ENCODE measurements around the gene GALNT4. TPM values are rescaled to one million over a fixed set of nuclear protein-coding genes. Genes with fewer than 3 reads are reported as not detected.

The GALNT4 gene
- 6.3 TPM for total RNA-seq

DNA sequence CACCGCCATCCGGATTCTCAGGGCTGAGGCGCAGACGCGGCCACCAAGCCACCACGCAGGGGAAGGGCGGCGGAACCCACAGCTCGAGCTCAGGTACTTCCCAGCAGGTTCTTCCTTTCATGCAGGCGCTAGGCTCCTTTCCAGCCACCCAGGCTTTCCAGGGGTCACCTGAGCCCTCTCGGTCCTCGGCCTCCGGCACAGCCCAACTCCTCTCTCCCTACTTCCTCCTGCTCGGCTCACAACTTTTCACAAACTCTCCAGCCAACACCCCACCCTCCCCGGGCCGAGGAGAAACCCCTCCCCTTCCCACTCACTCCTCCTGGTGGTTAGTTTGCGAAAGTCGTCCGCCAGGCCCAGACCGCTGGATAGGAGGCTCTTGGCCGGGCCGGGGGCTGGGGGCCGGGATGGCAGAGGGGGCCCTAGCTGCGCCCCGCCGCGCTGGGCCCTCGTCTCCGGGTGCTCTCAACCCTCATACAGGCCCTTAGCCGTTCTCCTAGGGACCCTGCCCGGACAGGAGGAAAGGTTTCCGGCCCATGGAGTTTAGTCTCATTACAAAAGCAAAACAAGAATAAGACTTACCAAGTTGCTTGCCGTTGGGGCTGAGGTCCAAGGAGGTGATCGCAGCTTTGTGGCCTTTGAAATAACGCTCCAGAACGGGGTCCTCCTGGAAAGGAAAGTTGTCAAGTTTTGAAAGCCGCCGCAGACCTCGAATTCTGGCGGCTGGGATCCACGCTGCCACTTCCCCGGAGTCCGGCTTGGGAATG is at the start of gene GALNT4:
GALNT4 (minus strand) TSS at position 256 of the 764 bp plus-strand sequence; CDS start at position 9, 247 bp downstream.
- Histone ChIP-seq H3K27me3 (ENCODE audit: control insufficient read depth in 3 of 3, insufficient read depth in 3 of 3, low read length in 3 of 3) (no peaks in the 10 kb centered on the region), H3K36me3 (ENCODE audit: control insufficient read depth in 3 of 3, insufficient read depth in 3 of 3, low read length in 3 of 3) (no peaks in the 10 kb centered on the region), H3K4me1 (ENCODE audit: control insufficient read depth in 3 of 3, insufficient read depth in 3 of 3, low read length in 3 of 3) (peaks cover 16 to 42% (median 17%) of the 10 kb centered on the region in 3 donors)

DNA sequence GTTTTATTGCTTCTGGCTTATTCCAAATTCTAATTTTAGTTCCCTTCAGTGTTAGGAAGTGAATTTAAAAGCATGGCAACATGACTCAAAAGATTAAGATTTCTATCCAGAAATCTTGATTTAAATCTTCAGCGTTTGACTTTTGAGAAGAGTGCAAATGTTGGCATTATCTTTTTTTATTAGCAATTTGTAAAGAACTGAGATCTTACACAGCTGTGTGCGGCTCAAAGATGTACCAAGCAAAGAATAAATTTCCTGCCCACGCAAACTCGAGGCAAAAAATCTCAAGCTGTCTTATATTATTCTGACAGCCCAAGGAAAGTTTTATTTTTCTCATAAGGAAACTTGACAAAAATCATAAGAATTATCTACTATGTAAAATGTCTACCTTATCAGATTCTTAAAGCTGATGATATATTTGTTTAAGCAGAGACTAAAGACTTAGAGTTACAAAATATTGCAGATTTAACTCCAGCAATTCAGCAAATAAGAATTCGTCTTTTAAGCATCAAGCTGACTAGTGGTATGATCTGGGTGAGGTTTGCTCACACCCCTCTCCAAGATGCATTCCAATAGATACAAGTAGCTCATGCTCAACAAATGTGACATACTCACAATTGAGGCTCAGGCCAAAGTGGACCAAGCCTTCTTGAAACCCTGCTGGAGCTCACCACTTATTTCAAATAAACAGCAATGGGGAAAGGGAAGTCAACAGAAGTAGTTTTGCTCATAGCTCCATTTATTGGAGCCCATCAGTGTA is 48.6 kb upstream of the GALNT4 start:
- no peak overlapping the region for H3K9ac ChIP-seq (ENCODE audit: low read depth in 1 of 3, low read length in 3 of 3)
- H3K27ac ChIP-seq (ENCODE audit: low read depth, low read length): no peak overlapping the region
- H3K36me3 ChIP-seq (ENCODE audit: control insufficient read depth in 3 of 3, insufficient read depth in 3 of 3, low read length in 3 of 3): no peaks in the 10 kb centered on the region
- H3K9me3 ChIP-seq (ENCODE audit: control insufficient read depth in 3 of 3, low read length in 3 of 3): no peaks in the 10 kb centered on the region
- no peaks in the 10 kb centered on the region for H3K4me1 ChIP-seq (ENCODE audit: control insufficient read depth in 3 of 3, insufficient read depth in 3 of 3, low read length in 3 of 3)
- no peak overlapping the region for H3K4me3 ChIP-seq (ENCODE audit: low read length in 3 of 3)
- H3K27me3 ChIP-seq (ENCODE audit: control insufficient read depth in 3 of 3, insufficient read depth in 3 of 3, low read length in 3 of 3): no peaks in the 10 kb centered on the region

More for the DNA sequence above, at the start of gene GALNT4:
- no peaks in the 10 kb centered on the region for H3K9me3 ChIP-seq (ENCODE audit: control insufficient read depth in 3 of 3, low read length in 3 of 3)
- H3K4me3 ChIP-seq (ENCODE audit: low read length in 3 of 3): peak within 1 kb of the TSS; percentile 94 to 98 (median 97)
- H3K9ac ChIP-seq (ENCODE audit: low read depth in 1 of 3, low read length in 3 of 3): peak within 1 kb of the TSS; percentile 86 to 90 (median 87)
- peak within 1 kb of the TSS; percentile 88 for H3K27ac ChIP-seq (ENCODE audit: low read depth, low read length)

DNA sequence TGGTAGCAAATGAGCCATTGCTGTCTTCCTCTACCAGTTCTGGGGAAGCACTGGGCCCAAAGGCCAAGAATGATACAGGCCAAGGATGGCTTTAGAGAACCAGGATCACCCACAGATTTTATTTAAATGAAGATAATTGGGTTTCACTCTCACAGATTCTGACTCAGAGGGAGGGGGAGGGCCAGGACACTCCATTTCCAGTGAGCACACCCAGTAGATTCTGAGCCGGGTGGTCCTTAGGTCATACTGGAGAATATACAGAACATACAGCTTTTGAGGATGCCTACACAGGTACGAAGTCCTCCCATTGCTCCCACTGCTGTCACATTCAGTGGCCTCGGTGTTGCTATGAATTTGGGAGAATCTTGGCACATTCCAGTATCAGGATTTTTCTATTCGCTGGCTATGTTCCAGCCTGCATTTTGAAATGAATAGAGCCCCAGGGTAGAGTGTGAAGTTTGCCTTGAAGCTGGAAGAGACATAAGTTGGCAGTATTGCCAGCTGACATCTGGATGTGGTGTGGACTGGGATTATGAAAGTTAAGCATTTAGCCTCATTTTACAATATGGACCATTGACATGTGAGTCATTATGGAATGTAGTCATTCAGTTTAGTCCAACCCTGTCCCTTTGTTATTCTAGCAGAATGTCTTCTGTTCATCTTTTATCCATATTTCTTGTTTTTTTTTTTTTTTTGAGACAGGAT is 47.0 kb upstream of the GALNT4 start:
- H3K9me3 ChIP-seq (ENCODE audit: control insufficient read depth in 3 of 3, low read length in 3 of 3): no peaks in the 10 kb centered on the region
- no peaks in the 10 kb centered on the region for H3K27me3 ChIP-seq (ENCODE audit: control insufficient read depth in 3 of 3, insufficient read depth in 3 of 3, low read length in 3 of 3)
- H3K4me3 ChIP-seq (ENCODE audit: low read length in 3 of 3): no peak overlapping the region
- no peak overlapping the region for H3K9ac ChIP-seq (ENCODE audit: low read depth in 1 of 3, low read length in 3 of 3)
- H3K27ac ChIP-seq (ENCODE audit: low read depth, low read length): no peak overlapping the region
- H3K4me1 ChIP-seq (ENCODE audit: control insufficient read depth in 3 of 3, insufficient read depth in 3 of 3, low read length in 3 of 3): no peaks in the 10 kb centered on the region
- no peaks in the 10 kb centered on the region for H3K36me3 ChIP-seq (ENCODE audit: control insufficient read depth in 3 of 3, insufficient read depth in 3 of 3, low read length in 3 of 3)

DNA sequence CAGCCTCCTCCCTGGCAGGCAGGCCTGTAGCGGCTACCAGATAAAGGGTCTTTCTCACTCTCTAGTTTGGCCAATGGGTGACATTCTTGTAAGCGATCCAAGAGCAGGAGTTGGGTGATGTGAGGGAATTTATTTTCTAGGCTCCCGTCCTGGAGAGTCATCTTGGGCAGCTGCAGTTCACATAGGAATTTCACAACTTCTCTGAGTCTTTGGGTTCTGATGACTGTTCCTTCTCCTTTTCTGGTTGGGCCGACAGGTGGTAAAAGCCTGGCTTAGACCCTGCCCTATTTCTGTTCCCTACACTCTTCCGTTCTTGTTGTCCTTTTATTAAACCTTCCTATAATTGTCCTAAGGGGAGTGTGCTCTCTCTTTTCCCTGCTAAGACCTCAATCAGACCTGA is 43.9 kb upstream of the GALNT4 start:
- Histone ChIP-seq H3K9me3 (ENCODE audit: control insufficient read depth in 3 of 3, low read length in 3 of 3) (no peaks in the 10 kb centered on the region), H3K36me3 (ENCODE audit: control insufficient read depth in 3 of 3, insufficient read depth in 3 of 3, low read length in 3 of 3) (no peaks in the 10 kb centered on the region), H3K9ac (ENCODE audit: low read depth in 1 of 3, low read length in 3 of 3) (no peak overlapping the region), H3K27ac (ENCODE audit: low read depth, low read length) (no peak overlapping the region), H3K27me3 (ENCODE audit: control insufficient read depth in 3 of 3, insufficient read depth in 3 of 3, low read length in 3 of 3) (no peaks in the 10 kb centered on the region), H3K4me1 (ENCODE audit: control insufficient read depth in 3 of 3, insufficient read depth in 3 of 3, low read length in 3 of 3) (no peaks in the 10 kb centered on the region), H3K4me3 (ENCODE audit: low read length in 3 of 3) (no peak overlapping the region)

DNA sequence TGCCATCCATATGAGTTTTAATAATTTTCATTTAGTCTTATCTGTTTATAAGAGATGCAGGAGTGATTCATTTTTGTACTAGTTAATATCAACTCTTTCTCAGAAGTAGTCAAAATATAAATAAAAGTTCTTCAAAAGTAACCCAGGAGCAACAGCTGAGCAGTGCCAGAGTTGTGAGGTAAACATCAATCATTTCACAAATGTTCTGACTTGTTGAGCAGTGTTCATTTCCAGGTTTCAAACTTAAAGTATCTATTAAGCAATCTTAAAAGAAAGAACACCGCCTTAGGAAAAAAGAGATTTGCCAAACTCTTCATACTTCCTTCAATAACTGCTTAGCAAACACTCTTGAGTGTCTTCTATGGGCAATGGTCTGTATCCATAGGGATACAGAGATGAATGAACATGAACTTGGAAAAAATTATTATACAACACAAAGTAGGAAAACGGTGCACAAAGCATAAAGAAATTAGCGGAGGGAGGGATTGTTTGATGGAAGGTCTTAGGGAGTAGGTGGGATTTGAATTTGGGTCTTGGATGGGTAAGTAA is 43.2 kb upstream of the GALNT4 start:
- Histone ChIP-seq H3K4me1 (ENCODE audit: control insufficient read depth in 3 of 3, insufficient read depth in 3 of 3, low read length in 3 of 3) (no peaks in the 10 kb centered on the region), H3K27me3 (ENCODE audit: control insufficient read depth in 3 of 3, insufficient read depth in 3 of 3, low read length in 3 of 3) (no peaks in the 10 kb centered on the region), H3K36me3 (ENCODE audit: control insufficient read depth in 3 of 3, insufficient read depth in 3 of 3, low read length in 3 of 3) (no peaks in the 10 kb centered on the region), H3K4me3 (ENCODE audit: low read length in 3 of 3) (no peak overlapping the region), H3K27ac (ENCODE audit: low read depth, low read length) (no peak overlapping the region), H3K9ac (ENCODE audit: low read depth in 1 of 3, low read length in 3 of 3) (no peak overlapping the region), H3K9me3 (ENCODE audit: control insufficient read depth in 3 of 3, low read length in 3 of 3) (no peaks in the 10 kb centered on the region)

DNA sequence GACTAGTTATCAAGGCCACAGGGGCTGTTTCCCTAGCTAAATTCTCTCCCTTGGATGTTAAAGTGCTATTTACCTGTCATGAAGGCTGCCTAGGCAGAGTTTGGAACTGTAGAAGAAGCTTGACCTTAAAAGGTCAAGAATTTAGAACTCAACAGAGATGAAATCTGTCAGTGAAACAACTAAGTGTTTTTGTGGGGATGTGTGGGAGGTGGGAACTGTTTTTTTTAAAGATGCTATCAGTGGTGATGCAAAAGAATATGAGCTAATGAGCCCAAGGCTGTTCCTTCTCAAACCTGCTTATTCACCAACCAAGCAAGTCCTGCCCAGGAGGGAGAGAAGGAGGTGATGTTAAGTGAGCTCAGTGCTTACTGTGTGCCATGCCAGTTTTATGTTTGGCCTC is 42.0 kb upstream of the GALNT4 start:
- Histone ChIP-seq H3K4me1 (ENCODE audit: control insufficient read depth in 3 of 3, insufficient read depth in 3 of 3, low read length in 3 of 3) (no peaks in the 10 kb centered on the region), H3K36me3 (ENCODE audit: control insufficient read depth in 3 of 3, insufficient read depth in 3 of 3, low read length in 3 of 3) (no peaks in the 10 kb centered on the region), H3K4me3 (ENCODE audit: low read length in 3 of 3) (no peak overlapping the region), H3K9ac (ENCODE audit: low read depth in 1 of 3, low read length in 3 of 3) (no peak overlapping the region), H3K27me3 (ENCODE audit: control insufficient read depth in 3 of 3, insufficient read depth in 3 of 3, low read length in 3 of 3) (no peaks in the 10 kb centered on the region), H3K27ac (ENCODE audit: low read depth, low read length) (no peak overlapping the region), H3K9me3 (ENCODE audit: control insufficient read depth in 3 of 3, low read length in 3 of 3) (no peaks in the 10 kb centered on the region)

DNA sequence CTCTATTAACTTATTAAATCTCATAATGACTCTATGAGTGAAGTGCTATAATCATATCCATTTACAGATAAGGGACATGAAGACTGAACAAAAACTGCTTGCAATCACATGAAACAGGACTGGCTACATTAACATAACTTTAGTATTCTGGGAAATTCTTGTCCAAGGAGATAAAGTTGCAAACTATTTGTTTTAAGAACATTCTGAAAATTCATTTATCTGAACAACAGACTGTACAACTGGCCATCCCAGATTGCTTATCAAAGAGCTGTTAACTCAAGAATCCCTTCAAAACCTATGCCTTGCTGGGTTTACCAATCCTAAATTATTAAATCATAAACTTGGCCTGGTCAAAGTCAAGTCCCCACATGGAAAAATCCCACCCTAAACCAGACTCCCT is 40.4 kb upstream of the GALNT4 start:
- Histone ChIP-seq H3K4me1 (ENCODE audit: control insufficient read depth in 3 of 3, insufficient read depth in 3 of 3, low read length in 3 of 3) (no peaks in the 10 kb centered on the region), H3K4me3 (ENCODE audit: low read length in 3 of 3) (no peak overlapping the region), H3K9ac (ENCODE audit: low read depth in 1 of 3, low read length in 3 of 3) (no peak overlapping the region), H3K27me3 (ENCODE audit: control insufficient read depth in 3 of 3, insufficient read depth in 3 of 3, low read length in 3 of 3) (no peaks in the 10 kb centered on the region), H3K36me3 (ENCODE audit: control insufficient read depth in 3 of 3, insufficient read depth in 3 of 3, low read length in 3 of 3) (no peaks in the 10 kb centered on the region), H3K9me3 (ENCODE audit: control insufficient read depth in 3 of 3, low read length in 3 of 3) (no peaks in the 10 kb centered on the region), H3K27ac (ENCODE audit: low read depth, low read length) (no peak overlapping the region)

DNA sequence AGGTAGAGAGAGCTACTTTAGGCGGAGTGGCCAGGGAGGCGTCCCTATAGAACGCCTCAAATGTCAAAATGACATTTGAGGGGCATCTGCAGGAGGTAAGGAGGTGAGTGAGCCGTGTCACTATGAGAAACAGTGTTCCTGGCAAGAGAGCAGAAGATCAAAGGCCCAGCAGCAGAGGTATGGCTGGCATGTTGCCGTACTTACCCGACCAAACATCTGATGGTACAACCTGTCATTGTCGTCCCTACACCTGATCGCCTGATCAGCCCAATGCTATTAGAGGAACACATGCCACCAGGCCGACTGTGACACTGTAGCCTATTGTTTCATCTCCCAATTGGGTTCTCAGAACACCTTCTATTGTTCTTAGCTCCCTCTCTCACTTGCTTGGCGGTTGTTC is 35.2 kb upstream of the GALNT4 start:
- Histone ChIP-seq H3K9ac (ENCODE audit: low read depth in 1 of 3, low read length in 3 of 3) (no peak overlapping the region), H3K9me3 (ENCODE audit: control insufficient read depth in 3 of 3, low read length in 3 of 3) (no peaks in the 10 kb centered on the region), H3K4me3 (ENCODE audit: low read length in 3 of 3) (no peak overlapping the region), H3K4me1 (ENCODE audit: control insufficient read depth in 3 of 3, insufficient read depth in 3 of 3, low read length in 3 of 3) (no peaks in the 10 kb centered on the region), H3K36me3 (ENCODE audit: control insufficient read depth in 3 of 3, insufficient read depth in 3 of 3, low read length in 3 of 3) (no peaks in the 10 kb centered on the region), H3K27me3 (ENCODE audit: control insufficient read depth in 3 of 3, insufficient read depth in 3 of 3, low read length in 3 of 3) (no peaks in the 10 kb centered on the region), H3K27ac (ENCODE audit: low read depth, low read length) (no peak overlapping the region)

DNA sequence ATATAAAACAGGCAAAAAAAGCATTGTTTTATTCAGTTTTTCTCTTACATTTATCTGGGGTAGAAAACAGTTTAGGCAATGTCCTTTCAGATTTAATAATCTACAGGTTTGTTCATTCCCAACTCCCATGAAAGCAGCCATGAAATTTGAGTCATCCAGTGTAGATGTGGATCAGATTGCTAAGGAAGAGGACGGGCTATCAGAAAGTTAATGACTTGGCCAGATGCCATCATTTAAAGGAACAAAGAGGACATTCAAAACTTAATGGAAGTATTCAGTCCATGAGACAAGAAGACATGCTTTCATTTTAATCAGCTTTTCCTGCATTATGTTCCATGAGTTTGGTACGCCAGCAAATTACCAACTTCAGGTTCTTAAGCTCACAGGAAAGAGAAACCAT is 32.4 kb upstream of the GALNT4 start:
- Histone ChIP-seq H3K4me3 (ENCODE audit: low read length in 3 of 3) (no peak overlapping the region), H3K9ac (ENCODE audit: low read depth in 1 of 3, low read length in 3 of 3) (no peak overlapping the region), H3K27ac (ENCODE audit: low read depth, low read length) (no peak overlapping the region)

More for the DNA sequence above, 32.4 kb upstream of the GALNT4 start:
- H3K36me3 ChIP-seq (ENCODE audit: control insufficient read depth in 3 of 3, insufficient read depth in 3 of 3, low read length in 3 of 3): no peaks in the 10 kb centered on the region
- no peaks in the 10 kb centered on the region for H3K4me1 ChIP-seq (ENCODE audit: control insufficient read depth in 3 of 3, insufficient read depth in 3 of 3, low read length in 3 of 3)
- no peaks in the 10 kb centered on the region for H3K27me3 ChIP-seq (ENCODE audit: control insufficient read depth in 3 of 3, insufficient read depth in 3 of 3, low read length in 3 of 3)
- H3K9me3 ChIP-seq (ENCODE audit: control insufficient read depth in 3 of 3, low read length in 3 of 3): no peaks in the 10 kb centered on the region
